HL-60/S4 treated with retinoic acid at 250 ng/mL for 4 days and 3 days (cell line): ENCODE results near the gene ZNF277.

ENCODE experiments used
- in situ Hi-C: fragments of 300-500 bp; cut with MboI; formaldehyde crosslinking; loops from 2 replicates; pipeline ENCODE4 v1.7.0; 2022; ENCODE audit warnings: low sequenced_read_pairs

Gene ZNF277

GRCh38 chr7:112206238-112206990, at the start of gene ZNF277, which contains the start of gene DOCK4:
TSS of gene ZNF277 (plus strand) at chr7:112206695. CDS start at chr7:112206717, 22 bp downstream.
TSS of gene DOCK4 (minus strand) at chr7:112206399. CDS start at chr7:112206138, 261 bp downstream.
- in situ Hi-C loops = no loop called here

GRCh38 chr7:112157072-112157471, 49.4 kb upstream of the ZNF277 start:
- in situ Hi-C loops = no loop called here

GRCh38 chr7:112159351-112159750, 47.1 kb upstream of the ZNF277 start:
- in situ Hi-C loops = no loop called here

DNA sequence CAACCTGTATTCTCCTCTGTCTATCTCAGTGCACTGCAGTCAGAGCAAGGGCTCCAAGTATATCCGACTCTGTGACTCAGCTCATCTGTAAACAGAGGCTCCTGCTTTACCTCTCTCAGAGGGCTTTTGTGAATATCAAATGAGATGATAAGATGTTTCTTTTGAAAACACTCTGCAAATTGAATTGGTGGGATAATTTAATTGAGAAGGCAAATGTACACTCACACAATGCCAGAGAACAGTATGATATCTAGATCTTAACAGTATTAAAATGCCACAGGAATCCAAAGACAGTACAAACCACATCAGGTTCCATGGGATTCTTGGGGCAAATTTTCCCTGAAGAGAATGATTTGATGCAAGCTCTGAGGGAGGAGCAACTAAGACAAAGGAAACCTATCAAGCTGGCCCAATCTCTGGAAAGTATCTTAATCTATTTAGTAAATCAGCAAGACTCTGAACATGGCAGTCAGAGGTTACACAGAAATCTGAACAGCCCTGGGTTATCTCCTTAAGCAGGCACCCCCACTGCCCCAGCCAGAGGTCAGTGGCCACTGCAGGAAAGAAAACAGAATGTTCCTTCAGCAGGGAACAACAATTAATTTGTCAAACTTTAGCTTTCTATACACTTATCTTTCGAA, 46.2 kb upstream of the ZNF277 start:
- in situ Hi-C loops = no loop called here

DNA sequence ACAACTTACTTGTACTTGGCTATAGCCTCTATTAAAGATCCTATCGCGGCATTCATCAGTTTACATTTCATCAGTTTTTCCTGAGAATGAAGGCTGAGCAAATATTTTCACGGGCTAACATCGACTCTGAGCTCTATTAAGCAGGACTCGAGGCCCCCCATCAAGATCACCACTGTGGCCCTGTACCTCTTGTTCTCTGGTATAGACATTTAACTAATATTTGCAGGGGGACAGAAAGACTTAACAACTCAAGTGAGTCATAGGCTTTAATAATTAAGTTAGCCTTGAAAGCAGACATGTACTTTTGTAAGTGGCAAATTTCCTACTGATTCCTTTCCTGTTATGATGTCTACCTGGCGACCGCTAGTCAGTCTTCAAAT, 45.7 kb upstream of the ZNF277 start:
- in situ Hi-C loops = no loop called here

DNA sequence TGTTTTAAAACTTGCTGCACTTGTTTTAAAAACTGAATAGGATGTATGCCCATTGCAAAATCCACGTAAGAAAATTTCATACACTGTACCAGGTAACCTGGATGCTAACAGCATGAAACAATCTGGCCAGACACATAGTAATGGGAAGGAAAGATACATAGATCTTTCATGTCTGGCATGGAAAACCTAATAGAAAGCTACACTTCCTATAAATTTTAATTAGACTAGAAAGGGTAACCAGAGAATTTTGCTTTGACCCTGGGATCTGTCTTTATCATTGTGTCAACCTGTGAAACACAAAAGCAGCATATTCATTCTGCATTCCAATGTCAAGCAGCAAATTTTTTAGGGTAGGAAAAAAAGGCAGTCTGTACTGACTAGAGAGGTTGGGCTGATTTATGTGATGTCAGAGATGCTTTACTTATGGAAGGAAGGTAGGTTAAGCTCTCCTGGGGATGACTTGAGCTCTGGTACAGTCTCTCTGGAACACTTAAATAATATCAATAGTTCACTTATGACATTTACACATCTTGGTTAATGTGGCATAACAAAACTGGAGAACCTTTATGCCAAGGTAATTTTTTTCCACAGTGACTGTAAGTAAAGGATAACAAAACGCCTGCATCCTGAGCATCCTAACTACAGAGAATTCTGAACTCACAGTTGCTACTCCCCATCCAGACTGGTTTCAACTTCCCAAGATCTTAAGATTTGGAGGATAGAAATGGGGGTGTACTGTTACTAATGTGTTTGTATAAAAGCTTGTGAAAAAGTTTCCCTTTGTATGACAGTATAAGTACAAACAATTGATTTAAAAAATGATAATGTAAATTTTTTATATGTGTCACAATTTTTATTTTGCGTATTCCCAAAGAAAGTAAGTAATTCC, 45.0 kb upstream of the ZNF277 start:
- in situ Hi-C loops = no loop called here

GRCh38 chr7:112162142-112162766, 44.2 kb upstream of the ZNF277 start:
- in situ Hi-C loops = no loop called here

DNA sequence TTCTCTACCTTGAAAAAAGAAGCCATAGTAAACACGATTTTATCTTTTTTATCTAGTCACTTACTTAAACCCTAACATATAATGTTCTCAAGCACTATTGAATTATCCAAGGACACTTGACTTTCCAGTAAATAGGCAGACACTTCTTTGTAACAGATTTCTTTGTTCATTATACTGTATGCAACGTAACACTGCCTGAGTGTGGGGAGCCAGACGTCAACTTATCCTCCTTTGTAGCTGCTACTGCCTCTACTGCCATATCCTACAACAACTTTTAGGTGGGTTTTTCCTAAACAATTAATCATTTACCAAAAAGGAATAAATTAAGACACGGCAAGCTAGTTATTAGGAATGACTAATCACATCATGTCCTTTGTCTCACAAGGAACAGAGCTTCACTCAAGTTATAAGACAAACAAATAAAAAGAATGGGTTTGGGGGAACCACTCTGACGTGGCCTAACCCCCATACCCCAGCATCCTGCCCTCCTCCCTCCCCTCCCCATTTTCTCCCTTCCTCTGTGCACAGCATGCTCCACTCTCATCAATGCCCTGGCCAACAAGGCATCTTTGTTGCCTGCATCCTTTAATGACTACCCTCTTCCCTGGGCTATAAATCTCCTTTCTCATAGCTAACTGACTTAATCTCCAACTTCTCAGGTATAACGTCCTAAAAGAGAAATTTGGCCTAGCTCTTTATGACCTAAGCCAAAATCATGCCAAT, 43.5 kb upstream of the ZNF277 start:
- in situ Hi-C loops = no loop called here

DNA sequence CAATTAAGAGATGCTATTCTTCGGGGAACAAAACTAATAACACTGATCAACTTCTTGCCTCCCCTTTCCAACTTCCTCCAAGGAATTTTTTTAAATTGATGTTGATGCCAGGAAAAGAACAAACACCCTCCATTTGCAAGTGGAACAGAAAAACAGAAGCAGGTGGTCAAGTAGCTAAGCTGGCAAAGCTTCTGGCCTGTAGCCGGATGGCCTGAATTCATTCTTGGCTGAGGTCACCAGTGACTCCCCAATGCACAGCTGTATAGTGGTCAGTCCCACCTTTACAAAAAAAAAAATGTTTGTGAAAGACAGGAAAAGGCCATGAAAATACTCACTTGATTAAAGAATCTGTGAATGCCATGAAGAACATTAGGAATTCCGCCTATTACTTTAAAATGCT, 39.3 kb upstream of the ZNF277 start:
- in situ Hi-C loops = no loop called here

- in situ Hi-C loops = no loop called here
These were observed 37.6 kb upstream of the ZNF277 start for GRCh38 chr7:112168915-112169314.

GRCh38 chr7:112171673-112172072, 34.8 kb upstream of the ZNF277 start:
- in situ Hi-C loops = no loop called here

DNA sequence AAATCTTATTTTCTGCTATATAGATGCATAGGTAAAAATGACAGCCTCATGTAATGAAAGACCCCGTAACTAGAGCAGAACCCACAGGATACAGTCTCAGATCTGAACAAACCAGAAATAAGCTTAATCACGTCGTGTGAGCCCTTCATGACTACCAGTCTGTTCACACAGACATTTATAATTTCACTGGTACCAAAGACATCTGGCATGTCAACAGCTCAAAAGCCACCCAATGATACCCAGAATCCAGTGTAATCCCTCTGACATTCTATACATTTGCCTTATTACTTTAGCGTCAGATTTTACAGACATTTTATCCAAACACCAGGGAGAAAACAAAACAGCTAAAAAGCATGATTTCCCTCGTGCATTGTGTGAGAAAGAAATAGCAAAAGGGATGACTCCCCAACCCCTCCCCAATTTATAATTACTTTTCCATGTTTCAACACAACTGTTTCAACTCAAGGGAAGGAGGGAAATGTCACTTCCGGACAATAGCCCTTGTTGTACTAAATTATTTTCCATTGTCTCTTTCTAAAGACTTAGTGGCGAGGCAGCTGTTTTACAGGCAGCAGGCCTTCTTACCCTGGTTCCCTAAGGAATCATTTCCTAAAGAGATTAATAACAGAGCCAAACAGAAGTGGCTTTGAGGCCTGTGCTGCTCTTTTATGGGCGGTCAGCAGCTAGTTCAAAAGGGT, 33.5 kb upstream of the ZNF277 start:
- in situ Hi-C loops = no loop called here

DNA sequence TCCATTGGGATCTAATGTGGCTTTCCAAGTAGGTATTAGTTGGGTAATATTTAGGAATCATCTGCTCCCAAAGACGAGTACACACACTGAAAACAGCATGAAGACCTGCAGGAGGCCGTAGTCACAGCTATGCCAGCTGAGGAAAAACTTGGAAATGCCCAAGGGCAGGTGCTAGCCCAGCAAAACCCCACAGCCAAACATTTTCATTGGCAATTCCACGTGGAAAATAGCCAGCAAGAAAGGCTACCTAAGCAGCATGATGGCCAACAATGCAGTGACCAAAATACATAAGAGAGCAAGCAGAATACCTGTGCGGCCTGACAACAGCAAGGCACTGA, 33.0 kb upstream of the ZNF277 start:
- in situ Hi-C loops = no loop called here

DNA sequence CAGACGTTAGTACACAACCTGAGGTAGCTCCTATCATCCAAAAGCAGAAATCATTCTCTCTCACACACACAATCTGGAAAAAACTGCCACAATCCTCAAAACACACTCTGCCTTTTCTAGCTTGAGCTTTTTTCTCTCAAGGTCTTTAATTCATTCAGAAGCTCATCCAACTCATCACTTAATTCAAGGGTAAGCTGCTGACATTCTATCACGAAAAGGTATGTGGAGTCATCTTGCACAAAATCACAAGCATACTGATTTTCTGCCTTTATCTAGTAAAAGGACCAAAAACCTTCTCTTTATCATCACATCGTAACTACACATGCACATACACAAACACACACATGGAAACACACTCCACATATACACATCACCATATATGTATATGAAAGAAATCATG, 32.3 kb upstream of the ZNF277 start:
- in situ Hi-C loops = no loop called here

GRCh38 chr7:112176241-112176640, 30.3 kb upstream of the ZNF277 start:
- in situ Hi-C loops = no loop called here

- in situ Hi-C loops = no loop called here
These were observed 29.6 kb upstream of the ZNF277 start for GRCh38 chr7:112176693-112177415.

DNA sequence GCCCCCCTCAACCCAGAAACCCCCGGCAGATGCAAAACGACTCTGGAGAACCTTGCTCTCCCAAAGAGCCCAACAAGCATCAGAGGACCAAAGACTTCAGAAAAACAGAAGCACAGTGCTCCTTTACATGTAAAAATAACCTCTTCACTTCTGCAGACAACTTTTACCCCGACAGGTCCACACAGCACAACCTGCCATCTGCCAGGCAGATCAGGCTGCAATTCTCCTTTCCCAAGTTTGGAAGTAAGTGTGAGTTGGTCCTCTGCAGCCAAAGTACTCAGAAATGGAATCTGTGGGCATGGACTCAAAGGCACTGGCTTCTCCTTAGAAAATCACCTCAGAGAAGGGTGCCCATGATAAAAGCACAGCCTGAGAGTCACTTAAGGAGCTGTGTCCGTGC, 26.3 kb upstream of the ZNF277 start:
- in situ Hi-C loops = no loop called here

GRCh38 chr7:112182749-112183148, 23.7 kb upstream of the ZNF277 start:
- in situ Hi-C loops = no loop called here

GRCh38 chr7:112183266-112183665, 23.2 kb upstream of the ZNF277 start:
- in situ Hi-C loops = no loop called here
